ENCODE results near the gene DAB2IP. TPM values are rescaled to one million over a fixed set of nuclear protein-coding genes. Genes with fewer than 3 reads are reported as not detected.

DAB2IP gene
- total RNA-seq, 1 experiment from 2014 or later = 31.0 TPM

DNA sequence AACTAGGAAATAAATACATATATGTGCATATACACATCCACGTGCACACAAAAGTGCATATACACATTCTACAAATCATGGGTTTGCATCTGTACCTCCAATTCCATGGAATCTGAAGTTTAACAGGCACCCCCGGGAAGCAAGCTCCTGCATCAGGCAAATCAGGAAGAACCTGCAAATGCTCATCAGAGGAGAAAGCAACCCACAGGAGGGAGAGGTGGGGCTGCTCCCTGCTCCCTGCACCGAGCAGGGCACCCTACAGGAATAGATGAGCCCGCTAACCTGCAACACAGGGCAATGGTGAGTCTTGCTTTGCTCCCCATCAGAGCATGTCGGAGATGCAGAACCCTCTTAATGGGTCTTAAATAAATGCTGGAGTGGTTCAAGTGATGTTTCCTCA, 151.3 kb downstream of the DAB2IP start (continued):
- TF ChIP-seq, protein P1, sequence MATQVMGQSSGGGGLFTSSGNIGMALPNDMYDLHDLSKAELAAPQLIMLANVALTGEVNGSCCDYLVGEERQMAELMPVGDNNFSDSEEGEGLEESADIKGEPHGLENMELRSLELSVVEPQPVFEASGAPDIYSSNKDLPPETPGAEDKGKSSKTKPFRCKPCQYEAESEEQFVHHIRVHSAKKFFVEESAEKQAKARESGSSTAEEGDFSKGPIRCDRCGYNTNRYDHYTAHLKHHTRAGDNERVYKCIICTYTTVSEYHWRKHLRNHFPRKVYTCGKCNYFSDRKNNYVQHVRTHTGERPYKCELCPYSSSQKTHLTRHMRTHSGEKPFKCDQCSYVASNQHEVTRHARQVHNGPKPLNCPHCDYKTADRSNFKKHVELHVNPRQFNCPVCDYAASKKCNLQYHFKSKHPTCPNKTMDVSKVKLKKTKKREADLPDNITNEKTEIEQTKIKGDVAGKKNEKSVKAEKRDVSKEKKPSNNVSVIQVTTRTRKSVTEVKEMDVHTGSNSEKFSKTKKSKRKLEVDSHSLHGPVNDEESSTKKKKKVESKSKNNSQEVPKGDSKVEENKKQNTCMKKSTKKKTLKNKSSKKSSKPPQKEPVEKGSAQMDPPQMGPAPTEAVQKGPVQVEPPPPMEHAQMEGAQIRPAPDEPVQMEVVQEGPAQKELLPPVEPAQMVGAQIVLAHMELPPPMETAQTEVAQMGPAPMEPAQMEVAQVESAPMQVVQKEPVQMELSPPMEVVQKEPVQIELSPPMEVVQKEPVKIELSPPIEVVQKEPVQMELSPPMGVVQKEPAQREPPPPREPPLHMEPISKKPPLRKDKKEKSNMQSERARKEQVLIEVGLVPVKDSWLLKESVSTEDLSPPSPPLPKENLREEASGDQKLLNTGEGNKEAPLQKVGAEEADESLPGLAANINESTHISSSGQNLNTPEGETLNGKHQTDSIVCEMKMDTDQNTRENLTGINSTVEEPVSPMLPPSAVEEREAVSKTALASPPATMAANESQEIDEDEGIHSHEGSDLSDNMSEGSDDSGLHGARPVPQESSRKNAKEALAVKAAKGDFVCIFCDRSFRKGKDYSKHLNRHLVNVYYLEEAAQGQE (IDR thresholded peaks at IDR 0.05; ENCODE audit: low read depth) = no peak
- no peak for TF ChIP-seq ELF1 (IDR thresholded peaks at IDR 0.05; ENCODE audit: borderline replicate concordance, low read depth)
- TF ChIP-seq, protein P2, sequence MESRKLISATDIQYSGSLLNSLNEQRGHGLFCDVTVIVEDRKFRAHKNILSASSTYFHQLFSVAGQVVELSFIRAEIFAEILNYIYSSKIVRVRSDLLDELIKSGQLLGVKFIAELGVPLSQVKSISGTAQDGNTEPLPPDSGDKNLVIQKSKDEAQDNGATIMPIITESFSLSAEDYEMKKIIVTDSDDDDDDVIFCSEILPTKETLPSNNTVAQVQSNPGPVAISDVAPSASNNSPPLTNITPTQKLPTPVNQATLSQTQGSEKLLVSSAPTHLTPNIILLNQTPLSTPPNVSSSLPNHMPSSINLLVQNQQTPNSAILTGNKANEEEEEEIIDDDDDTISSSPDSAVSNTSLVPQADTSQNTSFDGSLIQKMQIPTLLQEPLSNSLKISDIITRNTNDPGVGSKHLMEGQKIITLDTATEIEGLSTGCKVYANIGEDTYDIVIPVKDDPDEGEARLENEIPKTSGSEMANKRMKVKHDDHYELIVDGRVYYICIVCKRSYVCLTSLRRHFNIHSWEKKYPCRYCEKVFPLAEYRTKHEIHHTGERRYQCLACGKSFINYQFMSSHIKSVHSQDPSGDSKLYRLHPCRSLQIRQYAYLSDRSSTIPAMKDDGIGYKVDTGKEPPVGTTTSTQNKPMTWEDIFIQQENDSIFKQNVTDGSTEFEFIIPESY (IDR thresholded peaks at IDR 0.05; ENCODE audit: extremely low read depth, insufficient replicate concordance, low read length) = no peak
- TF ChIP-seq EZH2 (IDR thresholded peaks at IDR 0.05) = no peak
- no peak for TF ChIP-seq EGR1 (IDR thresholded peaks at IDR 0.05; ENCODE audit: low read depth)
- no peak for TF ChIP-seq CEBPB (IDR thresholded peaks at IDR 0.05; ENCODE audit: low read depth)
- no peak for TF ChIP-seq TCF7L2 (IDR thresholded peaks at IDR 0.05; ENCODE audit: borderline replicate concordance, extremely low read depth, insufficient read depth, insufficient read length)
- TF ChIP-seq CBX3 (IDR thresholded peaks at IDR 0.05; ENCODE audit: low read depth) = no peak

Data from HCT116 (cell line).